Measurements from ENCODE around the gene SLC17A4. TPM values are rescaled to one million over a fixed set of nuclear protein-coding genes. Genes with fewer than 3 reads are reported as not detected.

Gene SLC17A4
- total and polyA plus RNA-seq, 2 donors = 0.02 TPM; not detected in 1

DNA sequence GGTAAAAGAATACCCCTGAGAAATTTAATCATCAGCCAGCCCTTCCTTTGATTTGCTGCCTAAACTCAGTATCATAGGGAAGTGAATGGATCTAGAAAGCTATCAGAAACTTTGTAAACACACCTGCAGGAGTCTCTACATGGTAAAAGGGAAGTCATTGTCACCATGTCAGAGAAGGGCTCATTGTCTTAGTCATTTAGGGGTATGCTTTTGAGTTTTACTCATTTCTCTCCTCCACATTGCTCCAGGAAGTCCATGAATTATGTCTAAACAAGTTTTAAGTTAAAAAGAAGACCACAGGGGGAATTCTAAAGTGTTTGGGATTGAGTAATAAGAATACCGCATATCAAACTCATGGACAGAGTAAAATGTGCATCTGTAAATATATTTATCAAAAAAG lies 74.8 kb downstream of the SLC17A4 start:
- Histone ChIP-seq H3K36me3 (ENCODE audit: control insufficient read depth in 2 of 2, insufficient read depth in 2 of 2, low read length in 1 of 2) (no peaks in the 10 kb centered on the region), H3K9me3 (ENCODE audit: control insufficient read depth in 2 of 2, insufficient read depth in 1 of 2, low read length in 1 of 2) (no peaks in the 10 kb centered on the region), H3K4me1 (ENCODE audit: control insufficient read depth in 2 of 2, insufficient read depth in 2 of 2, low read length in 2 of 2) (no peaks in the 10 kb centered on the region), H3K27me3 (ENCODE audit: control insufficient read depth in 2 of 2, insufficient read depth in 1 of 2, low read length in 1 of 2) (no peaks in the 10 kb centered on the region), H3K4me3 (ENCODE audit: low read length in 2 of 2) (no peak overlapping the region), H3K27ac (ENCODE audit: low read depth in 1 of 2, low read length in 1 of 2) (no peak overlapping the region)
- 93% methylated on average over 1 of the region's 1 CpG for WGBS
- peak in 1 of 9 donors; percentile 4 for DNase-seq (ENCODE audit: low read depth in 6 of 9, low spot score in 9 of 9)

DNA sequence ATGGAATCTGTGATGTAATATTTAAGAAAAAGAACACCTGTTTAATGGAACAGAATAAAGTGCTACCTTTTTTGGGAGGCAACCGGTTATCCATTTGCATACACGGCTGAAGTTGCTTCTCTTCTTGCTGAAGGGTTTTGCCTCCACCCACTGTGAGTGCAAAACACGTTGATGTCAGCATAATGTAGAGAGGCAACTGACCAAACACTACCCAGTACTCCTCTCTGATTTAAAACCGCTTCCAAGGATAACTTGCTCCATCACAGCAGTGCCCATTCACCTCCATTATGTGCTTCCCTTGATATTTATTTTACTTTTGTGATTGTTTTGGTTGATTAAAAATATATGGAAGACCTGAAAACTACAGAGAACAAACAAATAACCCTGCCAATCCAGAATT lies 75.9 kb downstream of the SLC17A4 start:
- no peaks in the 10 kb centered on the region for H3K4me1 ChIP-seq (ENCODE audit: control insufficient read depth in 2 of 2, insufficient read depth in 2 of 2, low read length in 2 of 2)
- WGBS = 96% methylated on average over 4 of the region's 4 CpGs

More for the DNA sequence above, 75.9 kb downstream of the SLC17A4 start:
- DNase-seq (ENCODE audit: low read depth in 6 of 9, low spot score in 9 of 9) = no peak
- no peaks in the 10 kb centered on the region for H3K27me3 ChIP-seq (ENCODE audit: control insufficient read depth in 2 of 2, insufficient read depth in 1 of 2, low read length in 1 of 2)
- H3K4me3 ChIP-seq (ENCODE audit: low read length in 2 of 2) = no peak overlapping the region
- H3K36me3 ChIP-seq (ENCODE audit: control insufficient read depth in 2 of 2, insufficient read depth in 2 of 2, low read length in 1 of 2) = no peaks in the 10 kb centered on the region
- H3K27ac ChIP-seq (ENCODE audit: low read depth in 1 of 2, low read length in 1 of 2) = no peak overlapping the region
- no peaks in the 10 kb centered on the region for H3K9me3 ChIP-seq (ENCODE audit: control insufficient read depth in 2 of 2, insufficient read depth in 1 of 2, low read length in 1 of 2)

Other genes with a start within 250 kb of the SLC17A4 start
- gene SCGN, start 102.5 kb upstream of the SLC17A4 start, total RNA-seq = 0.90 TPM
- 2.1 TPM for gene SCGN, start 102.5 kb upstream of the SLC17A4 start, polyA plus RNA-seq
- not detected for gene SLC17A1, start 77.3 kb downstream of the SLC17A4 start, total RNA-seq
- gene SLC17A1, start 77.3 kb downstream of the SLC17A4 start, polyA plus RNA-seq = not detected
- 0.14 TPM for gene SLC17A3, start 119.5 kb downstream of the SLC17A4 start, total RNA-seq
- gene SLC17A3, start 119.5 kb downstream of the SLC17A4 start, polyA plus RNA-seq = 0.09 TPM
- 0.05 TPM for gene SLC17A2, start 175.9 kb downstream of the SLC17A4 start, total RNA-seq
- gene SLC17A2, start 175.9 kb downstream of the SLC17A4 start, polyA plus RNA-seq = 0.07 TPM
- 5.0 TPM for gene TRIM38, start 208.1 kb downstream of the SLC17A4 start, total RNA-seq
- gene TRIM38, start 208.1 kb downstream of the SLC17A4 start, polyA plus RNA-seq = 11.3 TPM